Iris pigment epithelial cell (primary cell): ENCODE results near the gene UNC45B.
"Not testable (repeated sequence)": the region's sequence is repeated elsewhere in the genome, so short reads cannot be mapped to it uniquely, and the experiment has no call there.

Source experiments
- DNase-seq: peaks from one replicate; pipeline ENCODE4 v3.0.0-alpha.2; 2011; ENCODE audit warnings: low read depth

The UNC45B gene

DNA sequence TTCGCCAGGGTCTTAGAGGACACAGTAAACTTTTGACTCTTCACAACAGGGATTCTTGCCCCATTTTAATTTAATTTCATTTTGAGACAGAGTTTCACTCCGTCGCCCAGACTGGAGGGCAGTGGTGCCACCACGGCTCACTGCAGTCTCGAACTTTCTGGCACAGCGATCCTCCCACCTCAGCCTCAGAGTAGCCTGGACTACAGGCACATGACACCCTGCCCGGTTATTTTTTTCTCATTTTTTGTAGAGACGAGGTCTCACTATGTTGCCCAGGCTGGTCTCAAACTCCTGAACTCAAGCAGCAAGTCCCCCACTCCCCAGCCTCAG lies 5.2 kb upstream of the UNC45B start:
- DNase-seq = no peak

DNA sequence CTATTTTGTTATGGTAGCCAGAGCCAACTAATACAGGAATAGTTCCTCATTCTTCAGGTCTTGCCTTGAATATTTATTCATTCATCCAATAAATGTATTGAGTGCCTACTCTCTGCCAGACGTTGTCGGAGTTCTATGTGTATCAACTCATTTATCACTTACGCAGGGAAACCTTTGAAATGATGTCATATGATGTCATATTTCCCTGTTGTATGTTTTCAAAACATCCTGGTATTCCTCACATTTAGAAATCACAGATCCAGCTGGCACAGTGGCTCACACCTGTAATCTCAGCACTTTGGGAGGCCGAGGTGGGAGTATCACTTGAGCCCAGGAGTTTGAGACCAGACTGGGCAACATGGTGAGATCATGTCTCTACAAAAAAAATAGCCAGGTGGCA lies 2.8 kb upstream of the UNC45B start:
- DNase-seq = no peak

DNA sequence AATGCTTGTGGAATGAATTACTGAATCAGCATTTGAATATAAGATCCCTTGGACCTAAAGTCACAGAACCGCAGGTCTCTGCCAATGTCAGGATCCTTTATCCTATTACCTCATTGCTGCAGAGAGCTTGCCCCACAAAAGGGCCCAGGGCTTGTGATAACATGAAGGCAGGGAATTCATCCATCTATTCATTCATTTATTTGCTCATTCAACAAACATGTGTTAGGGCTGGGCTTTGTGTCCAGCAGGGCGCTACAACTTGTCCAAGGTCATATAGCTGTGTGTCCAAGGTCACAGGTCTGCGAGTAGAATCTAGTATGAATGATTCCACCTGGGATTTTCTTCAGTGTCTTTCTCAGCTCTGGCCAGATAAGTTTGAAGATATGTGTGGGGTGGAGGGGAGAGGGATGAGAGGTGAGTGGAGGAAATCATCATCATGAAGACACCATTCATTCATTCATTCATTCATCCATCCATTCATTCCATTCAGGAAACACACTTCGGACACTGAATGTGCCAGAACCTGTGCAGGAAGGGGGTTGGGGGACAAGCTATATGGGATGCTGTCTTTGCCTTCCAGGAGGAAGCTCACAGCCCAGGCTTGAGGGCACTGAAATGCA lies 1.3 kb upstream of the UNC45B start:
- DNase-seq = no peak

DNA sequence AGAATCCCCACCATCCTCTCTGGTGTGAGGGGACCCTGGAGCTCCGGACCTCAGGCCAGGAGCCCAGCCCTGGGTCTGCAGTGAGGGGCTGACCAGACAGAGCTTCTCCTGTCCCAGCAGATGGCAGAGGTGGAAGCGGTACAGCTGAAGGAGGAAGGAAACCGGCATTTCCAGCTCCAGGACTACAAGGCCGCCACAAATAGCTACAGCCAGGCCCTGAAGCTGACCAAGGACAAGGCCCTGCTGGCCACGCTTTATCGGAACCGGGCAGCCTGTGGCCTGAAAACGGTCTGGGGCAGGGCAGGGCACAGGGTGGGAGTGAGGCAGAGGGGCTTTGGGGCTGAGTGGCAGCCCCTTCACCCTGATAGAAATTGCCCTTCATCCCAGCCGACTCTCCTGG lies 527 bp downstream of the UNC45B start:
- no peak for DNase-seq

DNA sequence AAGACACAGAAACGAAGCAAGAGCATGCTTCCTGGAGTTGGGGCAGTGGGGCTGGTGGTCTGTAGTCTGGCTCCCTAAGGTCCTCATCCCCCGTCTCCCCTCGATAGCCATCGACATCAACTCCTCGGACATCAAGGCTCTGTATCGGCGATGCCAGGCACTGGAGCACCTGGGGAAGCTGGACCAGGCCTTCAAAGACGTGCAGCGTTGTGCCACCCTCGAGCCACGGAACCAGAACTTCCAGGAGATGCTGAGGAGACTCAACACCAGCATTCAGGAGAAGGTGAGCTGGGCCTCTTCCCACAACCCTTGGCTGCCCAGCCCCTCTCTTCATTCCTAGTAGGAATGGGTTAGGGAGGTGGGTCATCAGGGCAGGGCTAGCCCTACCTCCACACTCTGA lies 2.3 kb downstream of the UNC45B start:
- no peak for DNase-seq

DNA sequence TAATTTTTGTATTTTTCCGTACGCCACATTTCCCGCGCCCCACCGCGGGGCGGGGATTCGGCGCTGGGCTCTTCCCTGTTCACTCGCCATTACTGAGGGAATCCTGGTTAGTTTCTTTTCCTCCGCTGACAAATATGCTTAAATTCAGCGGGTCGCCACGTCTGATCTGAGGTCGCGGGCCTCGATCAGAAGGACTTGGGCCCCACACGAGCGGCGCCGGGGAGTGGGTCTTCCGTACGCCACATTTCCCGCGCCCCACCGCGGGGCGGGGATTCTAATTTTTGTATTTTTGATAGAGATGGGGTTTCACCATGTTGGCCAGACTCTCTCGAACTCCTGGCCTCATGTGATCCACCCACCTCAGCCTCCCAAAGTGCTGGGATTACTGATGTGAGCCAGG lies 3.5 kb downstream of the UNC45B start:
- not testable (repeated sequence) for DNase-seq

DNA sequence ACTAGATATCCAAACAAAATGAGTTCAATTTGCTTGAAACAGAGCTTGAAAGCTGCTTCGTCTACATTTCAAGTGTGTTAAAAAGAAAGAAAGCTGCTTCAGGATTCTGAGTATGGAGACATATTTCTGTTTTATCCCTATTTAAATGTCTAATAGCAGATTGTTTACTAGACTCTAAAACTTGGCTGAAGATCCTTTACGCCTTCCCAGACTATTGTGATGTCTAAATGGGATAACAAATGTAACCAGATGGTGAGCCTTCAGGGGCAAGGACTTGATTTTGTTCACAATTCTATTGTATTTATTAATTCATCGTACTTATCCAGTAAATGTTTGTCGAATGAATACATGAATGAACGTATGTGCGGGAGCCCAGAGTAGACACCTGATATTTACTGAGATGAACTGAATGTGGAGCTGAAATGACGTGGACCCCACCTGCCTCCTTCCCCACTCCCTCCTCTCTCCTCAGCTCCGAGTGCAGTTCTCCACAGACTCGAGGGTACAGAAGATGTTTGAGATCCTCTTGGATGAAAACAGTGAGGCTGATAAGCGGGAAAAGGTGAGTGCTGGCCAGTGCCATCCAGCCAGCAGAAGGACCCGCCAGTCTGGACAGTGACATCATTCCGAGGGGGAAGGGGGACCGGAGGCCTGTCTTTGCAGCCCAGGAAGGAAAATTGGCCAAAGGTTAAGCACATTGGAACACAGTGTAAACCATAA lies 5.0 kb downstream of the UNC45B start:
- DNase-seq = no peak

DNA sequence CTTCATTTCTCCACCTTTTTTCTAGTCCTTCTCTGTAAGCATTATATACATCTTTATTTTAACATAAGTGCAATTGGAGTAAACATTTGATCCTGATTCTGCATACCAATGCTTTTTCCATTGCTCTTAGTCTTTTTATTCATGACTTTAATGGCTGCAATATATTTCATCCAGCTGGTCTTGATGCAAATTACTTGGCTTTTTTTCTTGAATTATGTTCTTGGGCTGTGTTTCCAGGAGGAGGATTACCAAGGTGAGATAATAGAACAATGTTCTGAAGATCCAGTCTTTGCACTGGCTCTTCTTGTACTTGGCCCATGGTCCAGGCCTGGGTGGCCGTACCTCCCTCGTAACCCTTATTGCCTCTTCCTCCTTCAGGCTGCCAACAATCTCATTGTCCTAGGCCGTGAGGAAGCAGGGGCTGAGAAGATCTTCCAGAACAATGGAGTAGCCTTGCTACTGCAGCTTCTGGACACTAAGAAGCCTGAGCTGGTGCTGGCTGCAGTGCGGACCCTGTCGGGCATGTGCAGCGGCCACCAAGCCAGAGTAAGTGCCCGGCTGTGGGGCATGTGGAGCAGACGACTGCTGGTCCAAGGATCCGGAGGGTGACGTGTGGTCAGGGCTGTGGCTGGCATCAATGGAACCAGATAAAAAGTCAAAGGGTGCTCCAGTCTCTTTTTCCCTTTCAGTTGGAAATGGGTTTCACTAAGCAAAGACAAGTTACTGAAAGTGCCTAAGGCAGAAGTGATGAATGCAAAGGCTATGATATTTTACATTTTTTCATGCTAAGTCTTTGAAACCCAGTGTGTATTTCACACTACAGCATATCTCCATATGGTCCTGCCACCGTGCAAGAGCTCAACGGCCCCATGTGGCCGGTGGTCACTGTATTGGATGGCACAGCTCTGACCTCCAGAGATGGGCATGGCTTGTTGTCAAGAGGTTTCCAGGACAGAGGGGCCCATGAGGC lies 6.9 kb downstream of the UNC45B start:
- DNase-seq = no peak

DNA sequence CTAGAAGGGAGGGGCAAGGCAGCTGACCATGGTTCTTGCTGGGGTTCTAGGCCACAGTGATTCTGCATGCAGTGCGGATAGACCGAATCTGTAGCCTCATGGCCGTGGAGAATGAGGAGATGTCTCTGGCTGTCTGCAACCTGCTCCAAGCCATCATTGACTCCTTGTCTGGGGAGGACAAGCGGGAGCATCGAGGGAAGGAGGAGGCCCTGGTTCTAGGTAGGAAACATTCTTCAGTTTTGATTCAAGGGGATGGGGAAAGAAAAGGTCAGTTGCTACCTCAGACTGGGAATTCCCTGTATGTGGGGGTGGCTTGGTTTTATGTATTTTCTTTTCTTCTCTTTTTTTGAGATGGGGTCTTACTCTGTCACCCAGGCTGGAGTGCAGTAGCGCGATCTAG lies 7.6 kb downstream of the UNC45B start:
- DNase-seq = no peak

DNA sequence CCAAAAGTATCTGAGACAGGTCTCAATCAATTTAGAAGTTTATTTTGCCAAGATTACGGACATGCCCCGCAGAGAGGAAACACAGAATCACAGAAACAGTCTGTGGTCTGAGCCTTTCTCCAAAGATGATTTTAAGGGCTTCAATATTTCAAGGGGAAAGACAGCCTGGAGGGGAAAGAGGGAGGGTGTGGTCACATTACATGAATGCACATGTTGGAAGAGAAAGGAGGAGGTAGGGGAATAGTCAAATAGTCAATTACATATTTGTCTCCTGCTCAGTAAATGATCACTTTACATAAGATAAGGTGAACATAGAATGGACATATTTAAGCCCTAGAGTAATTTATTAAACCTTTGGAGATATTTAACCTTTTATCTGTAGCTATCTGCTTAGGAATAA lies 12.3 kb downstream of the UNC45B start:
- DNase-seq = no peak

DNA sequence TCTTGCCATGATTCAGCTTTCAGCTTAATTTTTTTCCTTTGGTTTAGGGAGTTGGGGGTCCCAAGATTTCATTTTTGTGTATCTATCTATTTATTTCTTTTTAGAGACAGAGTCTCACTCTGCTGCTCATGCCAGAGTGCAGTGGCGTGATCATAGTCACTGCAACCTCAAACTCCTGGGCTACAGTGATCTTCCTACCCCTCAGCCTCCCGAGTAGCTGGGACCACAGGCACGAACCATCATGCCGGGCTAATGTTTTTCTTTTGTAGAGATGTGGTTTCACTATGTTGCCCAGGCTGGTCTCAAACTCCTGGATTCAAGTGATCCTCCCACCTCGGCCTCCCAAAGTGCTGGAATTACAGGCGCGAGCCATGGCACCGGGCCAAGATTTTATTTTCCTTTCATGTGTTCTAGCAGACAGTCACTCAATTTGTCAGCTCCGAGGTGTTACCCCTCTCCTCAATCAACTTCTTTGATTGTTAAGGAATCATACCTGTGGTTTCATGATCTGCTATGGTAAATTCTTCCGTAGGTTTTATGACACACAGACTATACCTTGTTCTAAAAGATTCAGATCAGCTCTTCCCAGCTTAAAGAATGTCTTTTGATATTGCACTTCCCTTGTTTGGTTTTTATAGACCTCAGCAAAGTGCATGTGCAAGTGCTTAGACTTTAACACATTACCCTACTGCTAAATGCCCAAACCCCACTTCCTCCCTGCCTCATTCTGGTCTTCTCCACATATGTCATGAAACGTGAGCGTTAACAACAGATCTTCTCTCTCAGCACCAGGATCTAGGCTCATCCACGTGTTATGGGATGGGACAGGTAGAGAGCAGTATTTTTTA lies 13.0 kb downstream of the UNC45B start:
- no peak for DNase-seq

DNA sequence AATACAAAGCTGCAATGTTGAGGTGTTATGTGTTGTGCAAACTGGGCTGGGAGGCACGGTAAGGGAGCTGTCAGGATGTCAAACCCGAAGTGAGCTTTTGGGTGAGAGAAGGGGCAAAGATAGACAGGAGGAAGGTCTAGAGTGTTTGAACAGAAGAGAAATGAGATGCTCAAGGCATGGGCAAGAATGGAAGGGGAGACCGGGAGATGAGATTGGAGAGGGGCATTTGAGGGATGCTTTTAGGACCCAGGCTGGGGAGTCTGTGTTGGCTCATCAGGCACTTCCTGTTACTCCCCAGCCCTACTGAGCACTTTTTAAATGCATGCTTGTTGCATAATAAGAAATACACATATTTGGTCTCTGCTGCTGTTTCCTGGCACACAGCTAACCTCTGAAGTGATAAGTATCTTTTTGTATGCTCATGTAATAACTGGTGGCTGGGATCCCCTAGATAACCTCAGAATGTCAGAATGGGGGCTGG lies 13.7 kb downstream of the UNC45B start:
- DNase-seq = peak; percentile 43

DNA sequence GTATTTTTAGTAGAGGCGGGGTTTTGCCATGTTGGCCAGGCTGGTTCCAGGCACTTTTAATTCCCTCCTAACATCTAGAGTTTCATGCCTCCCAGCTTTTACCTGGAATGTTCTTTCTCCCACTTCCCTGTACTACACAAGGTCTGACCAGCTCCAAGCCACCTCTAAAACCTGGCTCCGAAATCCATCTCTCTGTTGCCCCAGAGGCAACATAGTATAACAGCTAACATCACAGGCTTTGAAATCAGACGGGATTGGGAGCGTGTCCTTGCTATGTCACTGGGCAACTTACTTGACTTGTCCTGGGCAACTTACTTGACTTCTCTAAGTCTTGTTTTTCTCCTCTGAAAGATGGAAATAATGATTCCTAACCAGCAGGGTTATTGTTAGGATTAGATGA lies 15.1 kb downstream of the UNC45B start:
- DNase-seq = no peak

DNA sequence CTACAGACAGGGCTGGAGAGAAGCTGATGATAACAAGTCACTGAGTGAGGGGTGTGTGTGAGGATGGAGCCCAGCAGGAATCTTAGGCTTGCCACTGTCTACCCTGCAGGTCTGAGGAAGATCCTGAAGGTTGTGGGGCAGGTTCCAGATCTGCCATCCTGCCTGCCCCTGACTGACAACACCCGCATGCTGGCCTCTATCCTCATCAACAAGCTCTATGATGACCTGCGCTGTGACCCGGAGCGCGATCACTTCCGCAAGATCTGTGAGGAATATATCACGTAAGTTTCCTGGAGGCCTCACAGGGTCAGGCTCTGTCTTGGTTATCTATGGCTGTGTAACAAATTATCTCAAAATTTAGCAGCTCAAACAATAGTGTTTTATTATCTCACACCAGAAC lies 16.3 kb downstream of the UNC45B start:
- no peak for DNase-seq

DNA sequence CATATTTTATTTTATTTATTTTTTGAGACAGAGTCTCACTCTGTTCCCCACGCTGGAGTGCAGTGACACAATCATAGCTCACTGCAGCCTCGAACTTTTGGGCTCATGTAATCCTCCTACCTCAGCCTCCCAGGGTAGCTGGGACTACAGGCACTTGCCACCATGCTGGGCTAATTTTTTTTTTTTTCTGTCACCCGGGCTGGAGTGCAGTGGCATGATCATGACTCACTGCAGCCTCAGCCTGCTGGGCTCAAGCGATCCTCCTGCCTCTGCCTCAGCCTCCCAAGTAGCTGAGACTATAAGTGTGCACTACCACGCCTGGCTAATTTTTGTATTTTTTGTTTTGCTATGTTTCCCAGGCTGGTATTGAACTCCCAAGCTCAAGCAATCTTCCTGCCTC lies 17.1 kb downstream of the UNC45B start:
- no peak for DNase-seq

DNA sequence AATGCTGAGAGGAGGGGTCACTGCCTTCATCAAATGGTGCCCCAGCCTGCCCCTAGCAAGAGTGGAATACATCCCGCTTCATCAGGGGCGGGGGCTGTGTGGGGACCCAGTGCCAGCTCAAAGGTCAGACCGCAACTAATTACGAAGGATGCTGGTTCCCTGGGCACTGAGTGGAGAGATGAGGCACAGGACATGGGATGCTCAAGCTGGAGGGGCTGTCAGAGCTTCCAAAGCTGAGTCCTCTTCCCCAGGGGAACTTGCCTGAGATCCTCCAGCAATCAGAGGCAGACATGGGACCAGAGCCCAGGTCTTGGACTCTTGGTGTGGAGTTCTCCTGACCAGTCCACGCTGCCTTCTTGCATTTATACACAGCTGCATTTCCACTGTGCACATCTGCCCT lies 18.9 kb downstream of the UNC45B start:
- DNase-seq = no peak

DNA sequence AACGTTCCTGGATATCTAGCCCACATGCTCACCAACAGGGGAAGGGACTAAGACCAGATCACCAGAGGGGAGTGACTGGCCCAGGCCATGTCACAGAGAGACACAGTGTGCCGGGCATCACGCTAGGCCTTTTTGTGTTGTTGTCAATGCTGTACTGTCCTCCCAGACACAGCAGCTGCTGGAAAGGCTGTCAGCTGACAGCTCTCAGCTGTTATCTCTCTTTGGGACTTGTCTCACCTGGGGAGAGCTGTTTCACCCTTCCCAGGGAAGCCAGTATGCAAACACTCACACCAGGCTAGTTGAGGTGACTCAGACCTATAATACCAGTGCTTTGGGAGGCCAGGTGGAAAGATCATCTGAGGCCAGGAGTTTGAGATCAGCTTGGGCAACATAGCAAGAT lies 19.4 kb downstream of the UNC45B start:
- no peak for DNase-seq

DNA sequence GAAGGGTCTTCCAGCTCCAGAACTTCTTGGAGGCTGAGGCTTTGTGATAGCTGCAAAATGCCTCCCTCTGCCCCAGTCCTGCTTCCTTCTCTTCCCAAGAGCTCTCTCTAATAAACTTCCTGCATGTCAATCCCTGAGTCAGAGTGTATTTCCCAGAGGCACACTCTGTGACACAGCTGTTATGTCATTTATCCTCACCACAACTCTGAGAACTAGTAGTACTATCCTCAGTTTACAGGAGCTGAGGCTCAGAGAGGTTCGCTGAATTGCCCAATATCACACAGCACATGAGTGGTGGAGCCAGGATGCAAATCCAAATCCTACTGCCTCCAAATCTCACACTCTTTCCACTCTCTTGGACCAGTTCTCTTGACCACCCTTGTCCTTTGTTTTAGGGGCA lies 20.0 kb downstream of the UNC45B start:
- peak; percentile 46 for DNase-seq

DNA sequence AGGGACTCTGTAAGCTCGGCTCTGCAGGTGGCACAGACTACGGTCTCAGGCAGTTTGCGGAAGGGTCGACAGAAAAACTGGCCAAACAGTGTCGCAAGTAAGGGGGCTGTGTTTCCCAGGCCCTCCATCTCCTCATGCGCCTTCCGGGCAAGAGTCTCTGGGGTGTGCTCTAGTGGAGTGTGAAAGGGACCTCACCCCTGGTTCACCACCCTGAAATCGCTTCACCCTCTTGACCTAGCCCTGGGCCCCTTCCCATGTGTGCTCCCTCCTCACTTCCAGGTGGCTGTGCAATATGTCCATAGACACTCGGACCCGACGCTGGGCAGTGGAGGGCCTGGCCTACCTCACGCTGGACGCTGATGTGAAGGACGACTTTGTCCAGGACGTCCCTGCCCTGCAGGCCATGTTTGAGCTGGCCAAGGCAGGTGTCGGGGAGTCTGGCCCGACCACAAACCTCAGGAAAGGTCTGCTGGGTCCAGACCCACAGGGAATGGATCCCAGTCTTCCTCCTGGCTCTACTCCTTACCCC lies 22.3 kb downstream of the UNC45B start:
- DNase-seq = no peak

DNA sequence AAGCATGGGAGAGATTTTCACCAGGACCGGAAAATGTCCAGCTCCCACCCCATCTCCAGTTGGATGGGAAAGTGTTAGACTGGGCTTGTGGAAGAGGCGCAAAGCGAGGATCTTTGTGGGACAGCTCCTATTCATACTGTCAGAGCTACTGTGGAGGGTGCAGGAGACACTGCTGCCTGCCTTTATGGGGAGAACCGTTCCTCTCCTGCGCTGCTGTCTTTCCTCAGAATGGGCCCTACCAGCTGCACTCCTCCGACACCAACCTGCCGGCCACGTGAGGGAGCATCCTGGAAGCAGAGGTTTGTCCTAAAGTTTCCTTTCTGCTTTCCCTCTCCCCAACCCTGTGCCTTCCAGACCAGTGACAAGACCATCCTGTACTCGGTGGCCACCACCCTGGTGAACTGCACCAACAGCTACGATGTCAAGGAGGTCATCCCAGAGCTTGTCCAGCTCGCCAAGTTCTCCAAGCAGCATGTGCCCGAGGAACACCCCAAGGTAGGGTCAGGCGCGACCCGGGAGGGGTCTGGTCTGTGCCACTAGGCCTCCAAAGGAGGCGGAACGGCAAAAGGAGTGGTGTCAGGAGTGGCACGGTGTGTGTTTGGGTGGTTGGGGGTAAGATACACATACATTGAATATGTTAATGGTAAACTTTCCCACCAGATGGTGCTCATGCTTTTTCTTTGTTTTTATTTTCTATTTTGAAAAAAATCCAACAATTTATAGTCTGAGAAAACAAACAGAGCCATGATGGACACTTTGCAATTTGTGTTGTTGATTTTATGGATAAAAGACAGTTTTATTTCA lies 23.6 kb downstream of the UNC45B start:
- DNase-seq = peak; percentile 32

DNA sequence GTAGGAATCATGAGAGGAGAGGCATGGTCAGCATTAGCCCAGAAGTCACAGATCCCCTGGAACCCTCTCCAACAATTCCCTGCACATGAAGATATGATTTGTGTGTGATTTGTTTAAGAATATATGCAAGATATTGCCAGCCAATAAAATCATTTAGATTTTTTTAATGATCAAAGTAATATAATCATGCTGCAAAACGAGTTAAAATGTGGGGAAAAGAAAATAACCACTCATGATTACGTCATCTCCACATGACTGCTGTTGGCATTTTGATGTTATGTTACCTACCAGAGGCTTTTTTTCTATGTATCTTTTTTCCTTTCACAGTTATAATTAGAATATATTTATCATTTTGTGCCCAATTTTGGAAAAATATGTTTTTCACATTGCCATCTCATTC lies 24.2 kb downstream of the UNC45B start:
- peak; percentile 38 for DNase-seq
